Measurements from ENCODE around the gene IQSEC1.

IQSEC1 gene

DNA sequence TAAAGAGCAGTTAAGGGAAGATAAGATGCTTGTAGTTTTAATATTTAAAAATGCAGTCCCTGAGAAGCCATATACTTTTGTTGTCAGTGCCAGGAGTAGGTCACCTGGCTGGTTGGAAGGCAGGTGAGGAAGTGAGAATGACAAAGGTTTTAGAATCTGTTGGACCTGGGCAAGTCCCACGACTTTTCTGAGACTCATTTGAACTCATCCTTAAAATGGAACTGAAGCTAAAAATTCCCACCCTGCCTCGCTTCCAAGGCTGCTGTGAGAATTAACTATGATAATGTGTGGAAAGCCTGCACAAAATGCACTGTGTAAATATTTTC lies 77.1 kb downstream of the IQSEC1 start:
- FAIRE-seq, result no peak

- FAIRE-seq, result no peak
Observed at GRCh38 chr3:12995389-12996180, 77.6 kb downstream of the IQSEC1 start.

- no peak for FAIRE-seq
Observed at GRCh38 chr3:12994607-12995388, 78.4 kb downstream of the IQSEC1 start.

DNA sequence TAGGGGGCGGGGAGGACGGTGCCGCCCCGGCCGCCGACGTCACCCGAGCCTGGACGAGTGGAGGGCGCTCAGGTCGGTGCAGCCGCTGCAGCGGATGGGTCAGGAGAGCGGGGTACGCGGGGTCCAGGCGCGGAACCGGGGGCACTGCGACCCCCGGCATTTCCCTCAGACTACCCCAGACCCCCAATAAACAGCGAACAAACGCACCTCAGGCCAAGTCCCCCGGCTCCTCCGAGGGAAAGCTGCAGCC lies 78.9 kb downstream of the IQSEC1 start:
- FAIRE-seq, result no peak

GRCh38 chr3:12993517-12994356 lies 79.5 kb downstream of the IQSEC1 start:
- FAIRE-seq, result no peak

GRCh38 chr3:12992629-12993516 lies 80.4 kb downstream of the IQSEC1 start:
- no peak for FAIRE-seq

- no peak for FAIRE-seq
Observed at GRCh38 chr3:12991861-12992281, 81.4 kb downstream of the IQSEC1 start.

DNA sequence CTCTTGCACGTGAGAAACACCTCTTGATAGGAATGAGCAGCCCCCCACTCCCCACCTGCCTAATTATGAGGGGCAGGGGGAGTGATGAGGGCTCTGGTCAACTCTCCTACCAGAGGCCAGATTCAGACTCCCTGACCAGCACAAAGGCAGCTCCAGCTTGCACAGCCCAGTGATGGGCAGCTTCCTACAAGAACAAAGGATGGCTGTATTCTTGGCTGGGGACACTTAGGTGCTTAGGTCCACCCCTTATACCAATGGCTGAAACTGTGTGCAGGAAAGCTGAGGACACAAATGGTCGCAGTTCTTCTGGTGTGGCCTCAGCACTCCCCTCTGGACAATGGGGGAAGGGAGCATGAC lies 81.8 kb downstream of the IQSEC1 start:
- no peak for FAIRE-seq

DNA sequence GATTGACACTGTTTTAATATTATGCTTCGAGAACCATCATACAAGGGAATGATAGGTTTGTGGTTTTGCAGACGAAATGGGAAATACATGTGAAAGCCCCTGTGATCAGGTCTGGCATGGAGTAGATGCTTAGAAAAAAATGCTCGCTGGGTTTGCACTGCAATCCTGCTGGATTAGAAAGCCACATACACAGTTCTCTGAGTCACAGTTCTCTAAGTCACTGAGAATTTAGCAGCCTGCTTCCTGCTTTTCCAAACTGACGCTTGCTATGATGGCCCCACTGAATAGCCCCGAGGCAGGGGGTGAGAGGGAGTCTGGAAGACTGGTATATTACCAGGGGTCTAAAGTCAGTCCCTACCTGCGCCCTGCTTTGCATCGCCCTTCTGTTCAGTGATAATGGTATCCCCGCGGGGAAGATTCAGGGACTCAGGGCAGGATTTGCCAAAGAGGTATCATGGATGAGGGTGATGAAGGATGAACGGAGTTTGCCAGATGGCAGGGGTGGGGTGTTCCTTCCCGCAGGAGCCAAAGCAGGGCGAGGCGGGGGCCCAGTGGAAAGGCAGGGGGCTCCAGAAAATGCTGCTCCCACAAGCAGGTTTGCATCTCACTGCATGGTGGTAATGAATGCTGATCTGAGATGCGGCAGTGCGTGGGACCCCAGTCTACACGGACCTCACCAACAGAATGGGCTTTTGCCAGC lies 82.3 kb downstream of the IQSEC1 start:
- FAIRE-seq, result peak; percentile 57

GRCh38 chr3:12990306-12990705 lies 82.9 kb downstream of the IQSEC1 start:
- no peak for FAIRE-seq

DNA sequence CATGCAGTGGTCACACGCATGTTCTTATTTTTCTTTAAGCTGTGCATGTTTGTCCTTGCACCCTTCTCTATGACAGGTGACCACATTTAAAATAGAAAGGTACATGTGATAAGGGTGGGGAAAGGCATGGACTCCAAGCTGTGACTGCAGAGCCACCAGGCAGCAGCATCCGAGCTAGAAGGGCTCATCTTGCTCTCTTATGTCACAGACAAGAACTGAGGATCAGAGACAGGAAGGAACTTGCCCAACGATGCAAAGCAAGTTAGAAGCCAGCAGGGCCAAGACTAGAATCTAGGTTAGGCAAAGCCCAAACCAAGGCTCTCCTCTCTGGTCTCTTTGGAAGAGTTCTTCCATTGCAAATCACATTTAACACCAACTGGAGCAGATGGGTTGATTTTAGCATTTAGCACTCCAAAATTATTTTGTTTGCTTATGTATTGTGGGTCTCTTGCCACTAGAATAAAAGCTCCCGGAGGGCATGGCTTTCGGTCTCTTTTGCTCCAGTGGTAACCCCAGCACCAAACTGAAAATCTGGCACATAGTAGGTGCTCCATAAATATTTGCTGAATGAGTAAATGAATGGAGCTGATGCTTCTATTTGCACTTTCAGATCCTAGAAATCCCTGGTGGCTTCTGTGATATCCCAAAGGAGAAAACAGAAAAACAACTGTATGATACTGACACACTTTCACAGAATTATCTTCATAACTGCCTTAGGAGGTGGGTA lies 84.3 kb downstream of the IQSEC1 start:
- FAIRE-seq, result no peak

- no peak for FAIRE-seq
Observed at GRCh38 chr3:12987602-12988001, 85.6 kb downstream of the IQSEC1 start.

GRCh38 chr3:12986986-12987385 lies 86.2 kb downstream of the IQSEC1 start:
- no peak for FAIRE-seq

GRCh38 chr3:12986521-12986920 lies 86.7 kb downstream of the IQSEC1 start:
- no peak for FAIRE-seq

DNA sequence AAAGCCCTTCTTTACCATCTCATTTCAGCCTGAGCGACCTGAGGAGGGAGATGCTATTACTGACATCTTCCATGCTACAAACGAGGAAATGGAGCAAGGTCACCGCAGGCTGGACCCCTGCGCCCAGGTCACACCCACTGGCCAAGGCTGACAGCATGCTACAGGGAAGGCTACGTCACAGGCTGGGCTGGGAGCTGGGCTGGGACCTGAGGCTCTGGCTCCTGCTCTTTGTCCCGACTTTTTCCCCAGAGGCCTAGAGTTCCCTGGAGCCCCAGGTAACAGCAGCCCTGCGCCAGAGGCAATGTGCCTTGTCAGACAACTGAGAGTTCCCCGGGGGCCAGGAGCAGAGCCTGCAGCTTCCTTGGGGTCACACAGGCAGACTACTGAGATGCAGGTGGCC lies 87.2 kb downstream of the IQSEC1 start:
- FAIRE-seq, result no peak

- no peak for FAIRE-seq
Observed at GRCh38 chr3:12985148-12985547, 88.1 kb downstream of the IQSEC1 start.

- FAIRE-seq, result peak; percentile 42
Observed at GRCh38 chr3:12984023-12984823, 89.0 kb downstream of the IQSEC1 start.

DNA sequence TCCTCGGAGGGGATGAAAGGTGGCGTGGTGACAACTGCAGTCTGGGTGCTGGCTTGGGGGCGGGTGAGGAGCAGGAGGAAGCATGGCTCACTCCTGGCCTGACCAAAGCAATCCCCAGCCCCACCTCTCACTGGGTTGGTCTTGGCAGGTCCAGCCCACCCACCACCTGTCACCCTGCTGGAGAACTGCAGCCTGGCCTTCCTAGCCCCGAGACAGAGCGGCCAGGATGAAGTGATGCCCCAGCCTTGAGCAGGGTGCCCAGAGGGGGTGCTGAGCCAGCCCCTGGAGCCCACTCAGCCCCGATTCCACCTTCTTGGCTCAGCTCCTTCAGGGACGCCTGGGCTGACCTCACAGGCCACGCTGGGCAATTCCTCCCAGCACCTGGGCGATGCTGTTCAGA lies 89.9 kb downstream of the IQSEC1 start:
- FAIRE-seq, result no peak

DNA sequence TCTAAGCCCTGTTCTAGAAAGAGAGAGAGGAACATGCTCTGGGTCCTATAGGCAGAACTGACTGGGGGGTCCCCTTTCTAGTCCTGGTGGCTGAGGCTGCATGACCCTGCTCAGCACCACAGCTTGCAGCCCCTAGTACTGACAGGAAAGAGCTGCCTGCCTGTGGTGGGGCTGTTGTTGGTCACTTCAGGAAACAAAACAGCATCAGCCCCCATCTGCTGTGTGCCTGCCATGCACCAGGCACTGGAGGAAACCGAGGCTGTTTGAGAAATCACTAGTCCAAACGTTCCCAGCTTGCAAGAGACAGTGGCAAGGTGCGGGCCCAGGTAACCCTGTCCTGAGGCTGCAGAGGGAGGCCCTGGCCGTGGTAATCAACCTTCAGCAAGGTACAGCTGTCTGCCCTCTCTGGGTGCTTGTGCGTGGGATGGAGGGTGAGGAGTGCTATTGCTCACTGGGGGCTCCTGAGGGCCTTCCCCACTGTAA lies 90.6 kb downstream of the IQSEC1 start:
- FAIRE-seq, result no peak

Data from G401.6 (cell line).